Stimulated activated CD4-positive, alpha-beta T cell treated with anti-CD3 and anti-CD28 coated beads, TNF-alpha, amount 100 ng/mL, for 1 hour (primary cell): ENCODE data around the gene TRUB2.
"Not testable (repeated sequence)": the region's sequence is repeated elsewhere in the genome, so short reads cannot be mapped to it uniquely, and the experiment has no call there.

Source experiments
- DNase-seq, 3 donors: peaks; one replicate each; pipeline ENCODE4 v3.0.0-alpha.2; 2020; ENCODE audit warnings: low read depth in 3 of 3, low spot score in 1 of 3

Gene TRUB2

DNA sequence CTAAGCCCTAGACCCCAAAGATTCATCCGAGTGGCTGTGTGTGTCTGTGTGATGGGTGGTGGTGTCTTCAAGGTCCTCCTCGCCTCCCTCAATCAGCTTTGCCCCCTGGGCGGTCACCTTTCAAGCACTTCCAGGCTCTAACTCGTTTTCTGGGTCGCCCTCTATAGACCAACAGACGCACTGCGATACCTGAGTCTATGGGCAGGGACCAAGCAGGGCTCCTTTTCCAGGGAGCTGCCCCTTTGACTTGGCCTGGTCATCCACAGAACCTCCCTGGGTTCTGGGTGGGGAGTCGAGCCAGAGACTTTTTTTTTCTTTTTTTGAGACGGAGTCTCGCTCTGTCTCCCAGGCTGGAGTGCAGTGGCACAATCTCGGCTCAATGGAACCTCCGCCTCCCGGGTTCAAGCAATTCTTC, 19.2 kb upstream of the TRUB2 start:
- peak; percentile 20 to 49 (median 26) for DNase-seq

DNA sequence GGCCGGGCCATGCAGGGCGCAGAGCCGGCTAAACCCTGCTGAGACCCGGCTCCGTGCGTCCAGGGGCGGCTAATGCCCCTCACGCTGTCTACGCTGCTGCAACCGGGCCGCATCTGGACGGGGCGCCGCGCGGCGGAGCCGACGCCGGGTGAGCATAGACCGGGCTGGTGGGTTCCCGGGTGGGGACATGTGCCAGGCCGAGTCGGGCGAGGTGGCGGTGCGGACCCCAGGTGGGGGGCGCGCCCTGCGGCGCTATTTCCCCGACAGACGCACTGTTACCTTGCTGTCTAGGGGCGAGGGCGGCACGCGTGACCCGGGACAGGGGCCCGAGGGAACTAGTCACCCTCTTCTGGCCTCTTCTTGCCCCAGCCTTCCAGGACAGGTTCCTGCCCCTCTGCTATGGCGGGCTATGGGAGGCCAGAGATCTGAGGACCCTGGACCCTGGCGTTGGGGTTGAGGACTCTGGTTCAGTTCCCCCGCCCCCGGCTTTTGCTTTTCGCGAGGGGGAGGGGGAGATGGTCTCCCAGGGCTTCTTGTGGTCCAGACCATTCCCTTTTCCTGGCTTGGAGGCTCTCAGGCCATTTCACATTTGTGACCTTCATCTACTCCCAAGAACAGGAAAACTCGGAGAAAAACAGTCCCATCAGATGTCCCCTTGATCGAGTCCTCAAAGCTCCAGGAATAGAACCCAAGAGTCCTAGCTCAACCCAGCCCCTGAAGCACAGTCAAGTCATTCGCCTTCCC, 18.6 kb upstream of the TRUB2 start:
- DNase-seq: no peak

DNA sequence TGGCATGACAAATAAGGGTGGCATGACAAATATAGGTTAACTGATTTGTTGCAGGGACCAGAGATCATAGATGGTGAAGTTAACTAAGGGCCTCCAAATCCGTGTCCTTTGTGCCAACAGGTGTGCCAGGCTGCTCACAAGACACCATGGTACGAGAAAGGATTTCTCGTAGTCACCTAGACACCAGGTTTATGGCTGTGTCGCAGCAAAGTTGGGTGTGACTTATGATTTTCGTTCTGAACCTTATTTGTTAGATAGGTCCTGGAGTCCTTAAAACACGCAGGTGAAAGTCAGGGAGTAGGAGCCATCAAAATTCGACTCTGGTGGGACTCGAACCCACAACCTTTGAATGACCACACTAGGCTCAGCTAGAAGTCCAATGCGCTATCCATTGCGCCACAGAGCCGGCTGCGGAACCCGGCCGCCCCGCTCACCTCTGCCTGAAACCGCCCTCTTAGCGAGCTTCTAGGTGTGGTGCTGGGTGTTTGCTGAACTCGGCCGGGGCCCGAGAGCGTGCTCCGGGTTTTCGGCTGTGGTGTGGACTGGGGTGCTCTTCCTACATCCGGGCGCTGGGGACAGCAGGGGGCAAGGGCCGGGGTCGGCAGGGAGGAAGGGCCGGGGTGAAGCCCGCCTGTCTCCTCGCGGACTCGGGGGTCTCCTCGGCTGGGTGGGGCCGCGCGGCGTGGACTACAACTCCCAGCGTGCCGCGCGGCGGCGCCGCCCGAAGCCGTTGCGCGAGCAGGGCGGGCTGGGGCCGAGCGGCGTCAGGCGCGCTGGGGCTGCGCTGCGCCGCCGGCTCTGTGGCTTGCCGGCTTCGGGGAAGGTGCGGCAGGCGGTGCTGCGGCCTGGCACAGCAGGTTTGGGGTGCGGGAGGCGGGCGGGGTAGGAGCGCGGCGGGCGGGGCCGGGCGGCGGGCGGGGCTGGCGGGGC, 17.8 kb upstream of the TRUB2 start, which contains the start of gene SLC27A4:
TSS of gene SLC27A4 (plus strand) at position 767 of the 930 bp plus-strand sequence. CDS start 2,606 bp downstream, outside the sequence.
- DNase-seq: peak; percentile 50 to 64 (median 58)

DNA sequence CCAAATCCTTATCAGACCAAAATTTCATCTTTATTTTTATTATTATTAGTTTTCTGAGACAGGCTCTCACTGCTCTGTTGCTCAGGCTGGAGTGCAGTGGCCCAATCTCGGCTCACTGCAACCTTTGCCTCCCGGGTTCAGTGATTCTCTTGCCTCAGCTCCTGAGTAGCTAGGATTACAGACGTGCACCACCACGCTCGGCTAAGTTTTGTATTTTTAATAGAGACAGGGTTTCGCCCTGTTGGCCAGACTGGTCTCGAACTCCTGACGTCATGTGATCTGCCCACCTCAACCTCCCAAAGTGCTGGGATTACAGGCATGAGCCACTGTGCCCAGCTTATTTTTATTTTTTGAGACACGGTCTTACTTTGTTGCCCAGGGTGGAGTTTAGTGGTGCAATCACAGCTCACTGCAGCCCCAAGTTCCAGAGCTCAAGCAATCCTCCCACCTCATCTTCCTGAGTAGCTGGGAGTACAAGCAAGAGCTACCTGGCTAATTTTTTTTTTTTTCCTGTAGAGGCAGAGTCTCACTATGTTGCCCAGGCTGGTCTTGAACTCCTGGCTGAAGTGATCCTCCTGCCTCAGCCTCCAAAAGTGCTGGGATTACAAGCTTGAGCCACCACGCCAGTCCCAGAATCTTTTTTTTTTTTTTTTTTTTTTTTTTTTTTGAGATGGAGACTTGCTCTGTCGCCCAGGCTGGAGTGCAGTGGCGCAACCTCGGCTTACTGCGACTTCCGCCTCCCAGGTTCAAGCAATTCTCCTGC, 16.8 kb upstream of the TRUB2 start:
- not testable (repeated sequence) for DNase-seq

DNA sequence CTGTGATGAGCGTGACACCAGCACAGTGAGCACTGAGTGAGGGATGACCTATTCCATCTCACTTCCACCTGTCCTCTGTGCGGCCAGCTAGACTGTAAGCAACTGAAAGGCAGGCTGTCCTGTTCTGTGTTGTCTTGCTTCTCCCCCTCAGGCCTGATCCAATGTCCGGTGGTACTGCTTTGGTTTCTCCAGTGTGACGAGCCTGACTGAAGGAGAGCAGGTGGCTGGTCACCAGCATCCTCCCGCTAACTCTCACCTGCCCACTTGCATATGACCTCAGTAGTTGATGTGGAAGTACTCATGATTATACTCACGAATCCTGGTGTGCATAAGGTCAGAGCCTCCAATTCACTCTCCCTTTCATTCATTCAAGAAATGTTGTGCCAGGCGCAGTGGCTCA, 15.7 kb upstream of the TRUB2 start:
- DNase-seq: no peak

DNA sequence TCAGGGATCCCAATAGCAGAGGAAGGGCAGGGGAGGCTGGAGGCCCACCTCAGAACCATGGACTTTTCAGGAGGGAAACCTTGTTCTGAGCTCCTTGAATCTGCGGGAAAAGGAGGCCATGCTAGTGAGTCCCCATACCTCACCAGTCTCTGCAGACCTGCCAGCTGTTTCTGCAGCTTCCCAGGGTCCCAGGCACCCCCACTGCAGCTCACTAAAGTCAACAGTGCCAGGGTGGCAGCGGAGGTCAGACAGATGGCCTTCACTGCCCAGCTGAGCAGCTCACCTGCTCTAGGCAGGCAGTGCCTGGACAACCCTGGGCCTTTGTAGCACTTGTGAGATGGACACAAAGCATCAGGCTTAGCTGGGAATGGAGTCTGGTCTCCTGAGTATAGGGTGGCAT, 13.7 kb upstream of the TRUB2 start:
- no peak for DNase-seq

DNA sequence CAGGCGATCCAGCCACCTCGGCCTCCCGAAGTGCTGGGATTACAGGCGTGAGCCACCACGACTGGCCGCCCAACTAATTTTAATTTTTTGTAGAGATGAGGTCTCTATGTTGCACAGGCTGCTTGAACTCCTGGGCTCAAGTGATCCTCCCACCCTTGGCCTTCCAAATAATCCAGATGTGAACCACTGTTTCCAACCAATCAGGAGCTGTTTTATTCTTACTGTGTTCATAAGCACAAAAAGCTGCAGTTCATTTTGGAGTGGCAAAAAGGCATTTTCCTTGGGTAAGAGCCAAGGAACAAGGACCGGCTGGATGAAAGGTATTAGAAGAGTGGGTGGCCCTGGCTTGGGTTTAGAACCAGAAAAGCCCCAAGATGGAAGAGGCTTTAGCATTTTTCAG, 12.9 kb upstream of the TRUB2 start:
- DNase-seq: no peak

DNA sequence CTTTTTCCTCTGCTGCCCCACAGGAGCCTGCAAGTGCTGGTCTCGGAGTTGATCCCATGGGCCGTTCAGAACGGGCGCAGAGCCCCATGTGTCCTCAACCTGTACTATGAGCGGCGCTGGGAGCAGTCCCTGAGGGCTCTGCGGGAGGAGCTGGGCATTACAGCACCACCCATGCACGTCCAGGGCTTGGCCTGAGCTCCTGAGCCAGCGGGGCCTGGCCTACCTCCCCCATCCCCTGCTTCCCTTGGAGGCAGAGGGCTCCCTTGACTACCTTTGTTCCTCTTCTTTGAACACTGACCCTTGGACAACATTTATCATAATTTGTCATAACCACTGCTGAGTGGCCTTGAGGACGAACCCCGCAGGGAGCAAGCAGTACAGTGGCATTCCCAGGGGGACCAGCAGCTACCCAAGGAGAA, 11.2 kb upstream of the TRUB2 start:
- DNase-seq: no peak

DNA sequence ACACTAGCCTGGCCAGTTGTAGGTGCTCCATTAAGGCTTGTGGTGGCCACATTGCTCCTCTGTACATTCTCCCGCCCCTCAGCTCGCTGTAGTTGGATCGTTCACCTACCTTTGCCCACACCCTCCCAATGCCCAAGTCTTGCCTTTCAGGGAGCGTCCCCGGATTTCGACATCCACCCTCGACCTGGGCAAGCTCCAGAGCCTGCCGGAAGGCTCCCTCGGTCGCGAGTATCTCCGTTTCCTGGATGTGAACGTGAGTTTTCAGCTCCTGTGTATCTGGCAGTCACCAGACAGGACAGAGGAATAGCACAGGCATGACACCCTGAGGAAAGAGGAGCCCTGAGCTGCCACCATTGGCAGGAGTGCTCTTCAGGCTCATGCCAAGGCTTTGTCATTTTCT, 3.4 kb upstream of the TRUB2 start:
- no peak for DNase-seq

DNA sequence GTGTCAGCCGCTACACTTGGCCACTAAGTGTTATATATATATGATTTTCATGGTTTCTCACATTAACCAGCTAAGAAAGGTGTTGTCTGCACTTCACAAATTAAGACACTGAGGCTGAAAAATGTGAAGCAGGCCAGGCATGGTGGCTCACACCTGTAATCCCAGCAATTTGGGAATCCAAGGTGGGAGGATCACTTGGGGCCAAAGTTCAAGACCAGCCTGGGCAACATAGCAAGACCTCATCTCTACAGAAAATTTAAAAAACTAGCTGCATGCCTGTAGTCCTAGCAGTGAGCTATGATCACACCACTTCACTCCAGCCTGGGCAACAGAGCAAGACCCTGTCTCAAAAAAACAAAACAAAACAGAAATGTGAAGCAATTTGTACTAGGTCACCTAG, 2.2 kb upstream of the TRUB2 start:
- DNase-seq: no peak

DNA sequence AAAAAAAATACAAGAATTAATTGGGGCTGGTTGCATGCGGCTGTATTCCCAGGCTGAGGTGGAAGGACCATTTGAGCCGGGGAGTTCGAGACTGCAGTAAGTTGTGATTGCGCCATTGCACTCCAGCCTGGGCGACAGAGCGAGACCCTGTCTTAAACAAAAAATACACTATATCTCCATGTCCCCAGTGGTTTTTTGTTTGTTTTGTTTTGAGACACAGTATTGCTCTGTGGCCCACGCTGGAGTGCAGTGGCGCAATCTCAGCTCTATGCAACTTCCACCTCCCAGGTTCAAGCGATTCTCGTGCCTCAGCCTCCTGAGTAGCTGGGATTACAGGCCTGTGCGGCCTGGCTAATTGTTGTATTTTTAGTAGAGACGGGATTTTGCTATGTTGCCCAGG, 1.5 kb upstream of the TRUB2 start:
- DNase-seq: no peak

DNA sequence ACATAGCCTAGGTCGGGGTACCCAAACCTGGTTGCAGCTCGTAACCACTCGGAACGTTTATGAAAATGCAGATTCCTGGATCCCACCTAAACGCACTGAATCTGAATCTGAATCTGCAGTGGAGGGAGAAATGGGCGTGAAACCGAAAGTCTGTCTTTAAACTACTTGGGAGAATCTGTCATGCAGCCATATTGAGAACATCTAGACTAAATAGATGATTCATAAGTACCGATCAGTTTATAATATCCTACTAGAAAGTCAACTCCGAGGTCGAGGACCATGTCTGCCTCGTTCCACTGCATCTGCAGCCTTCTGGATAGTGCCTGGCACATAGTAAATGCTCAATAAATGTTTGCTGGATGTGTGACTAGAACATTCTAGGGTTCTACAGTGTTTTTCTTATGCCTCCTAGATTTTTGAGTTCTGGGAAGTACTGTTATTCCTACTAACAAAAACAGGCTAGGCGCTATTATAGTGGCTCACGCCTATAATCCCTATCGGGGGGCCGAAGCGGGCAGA, 1.0 kb upstream of the TRUB2 start:
- DNase-seq: no peak

DNA sequence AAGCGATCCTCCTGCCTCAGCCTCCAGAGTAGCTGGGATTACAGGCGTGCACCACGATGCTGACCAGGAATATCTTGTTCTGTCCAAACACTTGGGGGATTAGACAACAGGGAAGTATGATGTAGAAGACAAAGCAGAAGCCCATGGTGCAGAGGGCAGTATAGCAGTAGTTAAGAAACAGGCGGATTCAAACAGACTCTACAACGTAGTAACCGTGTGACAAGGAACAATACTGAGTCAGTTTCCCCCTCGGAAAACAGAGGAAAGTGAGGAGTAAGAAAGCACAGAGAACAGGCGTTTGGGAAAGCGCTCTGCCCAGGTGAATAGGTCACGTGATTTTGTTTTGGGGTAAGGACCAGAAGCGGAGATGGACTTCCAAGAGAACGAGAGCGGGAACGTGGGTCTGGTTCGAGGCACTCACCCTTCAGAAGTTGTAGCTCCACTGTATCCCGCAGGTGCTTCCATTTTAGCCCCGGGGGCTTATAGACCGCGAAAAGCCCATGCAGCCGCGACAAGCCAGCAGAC, 306 bp downstream of the TRUB2 start:
- DNase-seq: no peak

DNA sequence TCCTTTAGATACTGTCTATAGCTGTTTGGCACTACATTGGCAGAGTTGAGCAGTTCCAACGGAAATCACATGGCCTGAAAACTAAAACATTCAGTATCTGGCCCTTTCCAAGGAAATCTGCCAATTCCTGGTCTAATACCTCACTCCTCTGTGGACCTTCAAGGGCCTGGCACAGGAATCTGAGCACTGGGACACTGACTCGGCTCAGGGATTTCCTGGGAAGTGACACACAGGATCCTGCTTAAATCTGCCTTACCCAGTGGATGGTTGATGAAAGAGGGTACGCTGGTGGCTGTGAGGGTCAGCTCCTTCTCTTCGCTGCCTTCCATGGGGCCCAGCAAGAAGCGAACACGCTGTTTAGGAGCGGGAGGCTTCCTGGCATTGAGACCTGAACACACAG, 904 bp downstream of the TRUB2 start:
- no peak for DNase-seq

DNA sequence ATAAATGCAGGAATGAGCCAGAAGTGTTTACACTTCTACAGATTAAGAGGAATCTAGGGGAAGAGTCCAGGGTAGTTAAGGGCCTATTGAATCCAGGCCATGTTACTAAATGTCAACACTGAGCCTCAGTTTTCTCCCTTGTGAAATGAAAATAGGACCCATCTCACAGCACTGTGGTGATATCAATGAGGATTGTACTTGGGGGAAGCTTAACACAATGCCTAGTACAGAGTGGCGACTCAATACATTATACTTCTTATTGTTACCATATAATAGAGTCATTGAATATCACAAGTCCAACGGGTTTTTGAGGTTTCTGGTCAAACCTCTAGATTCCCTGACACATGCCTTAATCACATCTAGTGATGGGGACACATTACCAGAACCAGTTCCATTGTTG, 4.6 kb downstream of the TRUB2 start:
- DNase-seq: no peak

DNA sequence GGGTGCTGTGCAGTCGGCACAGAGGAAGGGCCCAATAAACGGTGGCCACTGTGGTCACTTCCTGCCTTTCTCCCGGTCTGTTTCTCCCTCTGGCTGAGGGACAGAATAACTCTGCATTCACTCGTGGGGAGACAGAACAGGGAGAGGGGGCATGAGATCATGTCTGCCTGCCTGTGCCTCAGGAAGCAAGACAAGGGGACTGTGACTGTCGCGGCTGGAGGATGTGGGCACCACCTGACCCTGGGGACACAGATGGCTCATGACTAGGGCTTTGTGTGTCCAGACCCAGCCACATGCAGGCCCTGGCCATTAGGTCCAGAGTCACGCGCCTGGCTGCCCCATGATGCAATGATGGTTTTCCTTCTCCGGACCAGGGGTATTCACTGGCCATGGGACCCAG, 5.8 kb downstream of the TRUB2 start:
- no peak for DNase-seq

DNA sequence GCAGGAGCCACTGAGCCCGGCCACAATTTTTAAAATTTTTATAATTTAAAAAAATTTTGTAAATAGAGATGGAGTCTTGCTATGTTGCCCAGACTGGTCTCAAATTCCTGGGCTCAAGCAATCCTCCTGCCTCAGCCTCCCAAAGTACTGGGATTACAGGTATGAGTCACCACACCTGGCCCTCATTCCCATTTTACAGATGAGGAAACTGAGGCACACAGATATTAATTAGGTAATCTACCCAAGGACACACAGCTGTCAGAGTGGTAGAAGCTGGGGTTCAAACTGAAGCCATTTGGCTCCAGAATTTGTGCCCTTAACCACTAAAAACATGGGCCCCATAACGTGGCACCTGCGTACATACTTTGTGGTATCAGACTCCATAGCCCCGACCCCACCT, 7.5 kb downstream of the TRUB2 start:
- no peak for DNase-seq

DNA sequence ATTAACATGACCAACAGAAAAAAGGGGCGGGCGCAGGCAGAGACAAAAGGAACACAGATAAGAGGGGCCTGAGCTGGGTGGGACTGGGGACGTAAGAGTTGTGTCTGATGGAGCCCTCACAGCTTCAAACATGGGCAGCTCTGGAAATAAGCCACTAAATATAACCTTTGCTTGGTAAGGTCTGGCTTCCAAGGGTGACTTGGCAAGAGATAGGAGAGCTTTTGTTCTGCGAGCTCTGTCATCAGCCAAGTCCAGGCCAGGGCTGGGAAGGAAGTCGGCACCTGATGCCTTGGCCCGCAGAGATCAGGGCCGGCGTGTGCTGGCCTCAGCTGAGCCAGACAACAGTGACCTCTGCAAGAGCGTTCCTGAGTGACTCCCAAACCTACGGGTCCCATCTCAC, 11.8 kb downstream of the TRUB2 start:
- DNase-seq: no peak

DNA sequence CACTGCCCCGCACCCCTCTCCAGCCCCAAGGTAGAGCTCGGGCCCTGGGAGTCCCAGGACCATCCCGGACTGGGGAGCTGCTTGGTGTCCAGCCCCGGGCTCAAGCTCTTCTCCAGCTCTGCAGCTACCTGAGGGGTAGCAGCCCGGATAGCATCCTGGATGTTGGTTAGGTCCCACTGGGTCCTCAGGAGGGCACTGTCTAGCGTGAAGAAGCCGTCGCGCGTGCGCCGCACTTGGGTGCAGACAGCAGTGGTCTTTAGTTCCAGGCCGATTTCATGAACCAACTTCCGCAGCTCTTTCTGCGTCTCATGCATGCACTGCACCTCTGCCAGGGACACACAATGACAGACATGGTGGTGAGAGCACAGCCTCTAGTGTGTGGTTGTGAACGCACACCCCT, 12.7 kb downstream of the TRUB2 start:
- no peak for DNase-seq

DNA sequence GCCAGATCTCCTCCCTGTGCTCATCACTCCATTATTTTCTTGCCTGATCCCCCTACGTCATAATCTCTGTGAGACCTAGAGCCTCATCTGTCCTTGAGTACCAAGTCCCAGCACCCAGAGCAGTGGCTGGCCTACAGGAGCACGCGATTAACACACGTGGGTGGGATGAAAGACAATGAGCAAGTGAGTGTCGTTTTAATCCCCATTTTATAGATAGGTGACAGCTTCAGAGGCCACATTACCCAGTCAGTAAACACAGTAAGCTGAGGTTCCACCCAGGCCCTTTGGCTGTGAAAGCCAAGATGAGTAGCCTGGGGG, 17.3 kb downstream of the TRUB2 start:
- no peak for DNase-seq
